Measurements from ENCODE around the gene GATA1. TPM values are rescaled to one million over a fixed set of nuclear protein-coding genes. Genes with fewer than 3 reads are reported as not detected.

Gene GATA1
- total RNA-seq, 1 experiment from 2014 or later = 0.34 TPM

- TF ChIP-seq ATF3 (IDR thresholded peaks at IDR 0.05) (no peak), ZNF274 (IDR thresholded peaks at IDR 0.05; ENCODE audit: low read depth, low read length) (no peak), SP1 (IDR thresholded peaks at IDR 0.05; ENCODE audit: low read depth) (no peak), POLR2AphosphoS5 (IDR thresholded peaks at IDR 0.05; ENCODE audit: low read depth, low read length) (no peak), EZH2 (IDR thresholded peaks at IDR 0.05) (no peak), JUND (IDR thresholded peaks at IDR 0.05) (no peak), MAX (IDR thresholded peaks at IDR 0.05) (no peak)
Observed at GRCh38 chrX:48782795-48783194, 3.6 kb upstream of the GATA1 start (continued).

- H3K79me2 ChIP-seq (ENCODE audit: insufficient read depth, low read length) = no peaks in the 10 kb centered on the region
- DNase-seq (ENCODE audit: low read depth, low spot score) (no peak), ATAC-seq (no peak)
- H3K27ac ChIP-seq (ENCODE audit: low read depth, low read length) = no peak overlapping the region
- no peak overlapping the region for H2AFZ ChIP-seq (ENCODE audit: low read depth, low read length, poor library complexity, severe bottlenecking)
- H3K4me3 ChIP-seq (replicated peaks in 1 of 2; ENCODE audit: low read depth in 1 of 2, low read length in 2 of 2) = no peak overlapping the region
- H3K27me3 ChIP-seq (ENCODE audit: insufficient read depth, low read length) = no peaks in the 10 kb centered on the region
- no peaks in the 10 kb centered on the region for H3K4me1 ChIP-seq (ENCODE audit: control insufficient read depth in 1 of 2, insufficient read depth in 2 of 2, low read length in 2 of 2)
- H3K4me2 ChIP-seq (ENCODE audit: low read length) = no peak overlapping the region
- no TSS peak for BruUV-seq (replicated peaks)
- H3K9me2 ChIP-seq (ENCODE audit: insufficient read depth) = no peaks in the 10 kb centered on the region
- ChIA-PET CTCF (no interaction called here), RAD21 (ENCODE audit: low non-redundant PET in 1 of 2, low total read pairs in 2 of 2, uncharacterized antibody in 2 of 2, unreplicated experiment in 2 of 2) (no interaction called here), POLR2A (no interaction called here)
- intact Hi-C loops (cut with micrococcal nuclease) = no loop called here
- H3K9me3 ChIP-seq (ENCODE audit: control insufficient read depth in 1 of 2, insufficient read depth in 1 of 2, low read depth in 1 of 2, low read length in 2 of 2) = no peaks in the 10 kb centered on the region
- no peak for TF ChIP-seq ZNF274 (IDR thresholded peaks at IDR 0.05; ENCODE audit: low read depth, low read length)
- TF ChIP-seq FOSL1 (IDR thresholded peaks at IDR 0.05; ENCODE audit: low read depth) = no peak
- TF ChIP-seq YY1 (IDR thresholded peaks at IDR 0.05; ENCODE audit: extremely low read depth, insufficient replicate concordance, low read depth, low read length) = no peak
- no peak for TF ChIP-seq CEBPB (IDR thresholded peaks at IDR 0.05; ENCODE audit: low read depth)
- TF ChIP-seq ELF1 (IDR thresholded peaks at IDR 0.05; ENCODE audit: borderline replicate concordance, low read depth) = no peak
- TF ChIP-seq CTCF (IDR thresholded peaks at IDR 0.05 in 2 of 3, conservative IDR thresholded peaks at IDR 0.05 in 1 of 3; ENCODE audit: borderline replicate concordance in 1 of 3, insufficient read depth in 1 of 3, low read depth in 2 of 3, low read length in 2 of 3) = no peak
- no peak for TF ChIP-seq EZH2 (IDR thresholded peaks at IDR 0.05)
- no peak for TF ChIP-seq POLR2A (IDR thresholded peaks at IDR 0.05; ENCODE audit: borderline replicate concordance, extremely low read depth, insufficient read depth, insufficient read length)
- TF ChIP-seq TCF7L2 (IDR thresholded peaks at IDR 0.05; ENCODE audit: borderline replicate concordance, extremely low read depth, insufficient read depth, insufficient read length) = no peak
- TF ChIP-seq SIN3A (IDR thresholded peaks at IDR 0.05; ENCODE audit: low read depth) = no peak
- no peak for TF ChIP-seq SP1 (IDR thresholded peaks at IDR 0.05; ENCODE audit: low read depth)
- no peak for TF ChIP-seq EZH2phosphoT487 (IDR thresholded peaks at IDR 0.05; ENCODE audit: borderline replicate concordance)
- no peak for TF ChIP-seq ZBTB33 (IDR thresholded peaks at IDR 0.05; ENCODE audit: extremely low read depth, insufficient replicate concordance, low read length)
- TF ChIP-seq MAX (IDR thresholded peaks at IDR 0.05) = no peak
- TF ChIP-seq CBX3 (IDR thresholded peaks at IDR 0.05; ENCODE audit: low read depth) = no peak
- no peak overlapping the region for H3K9ac ChIP-seq (ENCODE audit: low read length)
- H4K20me1 ChIP-seq (ENCODE audit: insufficient read depth) = no peaks in the 10 kb centered on the region
- H3K36me3 ChIP-seq (ENCODE audit: control insufficient read depth in 1 of 2, insufficient read depth in 2 of 2, low read length in 2 of 2) = no peaks in the 10 kb centered on the region
Observed at GRCh38 chrX:48784726-48785125, 1.7 kb upstream of the GATA1 start.
